ENCODE results near the gene MISP3.

Gene MISP3

GRCh38 chr19:14081797-14082674 lies 9.4 kb downstream of the MISP3 start:
- FAIRE-seq: no peak
- no peak for DNase-seq (ENCODE audit: insufficient read length, low spot score)
- TF ChIP-seq CTCF (IDR thresholded peaks at IDR 0.05; ENCODE audit: insufficient read depth, missing control alignments): no peak

GRCh38 chr19:14082675-14082960 lies 10.0 kb downstream of the MISP3 start:
- FAIRE-seq (no peak), DNase-seq (ENCODE audit: insufficient read length, low spot score) (no peak)
- TF ChIP-seq CTCF (IDR thresholded peaks at IDR 0.05; ENCODE audit: insufficient read depth, missing control alignments): no peak

- DNase-seq (ENCODE audit: insufficient read length, low spot score): no peak
- no peak for TF ChIP-seq CTCF (IDR thresholded peaks at IDR 0.05; ENCODE audit: insufficient read depth, missing control alignments)
- no peak for FAIRE-seq
Observed at GRCh38 chr19:14085309-14085995, 12.9 kb downstream of the MISP3 start, which contains the start of gene C19orf67. TSS of gene C19orf67 (minus strand) at chr19:14085783. CDS start at chr19:14085627, 156 bp downstream.

GRCh38 chr19:14086098-14086497 lies 13.5 kb downstream of the MISP3 start:
- no peak for FAIRE-seq
- no peak for DNase-seq (ENCODE audit: insufficient read length, low spot score)
- TF ChIP-seq CTCF (IDR thresholded peaks at IDR 0.05; ENCODE audit: insufficient read depth, missing control alignments): no peak

GRCh38 chr19:14088634-14089411 lies 16.2 kb downstream of the MISP3 start:
- no peak for FAIRE-seq
- DNase-seq (ENCODE audit: insufficient read length, low spot score): no peak
- no peak for TF ChIP-seq CTCF (IDR thresholded peaks at IDR 0.05; ENCODE audit: insufficient read depth, missing control alignments)

GRCh38 chr19:14089412-14089661 lies 16.8 kb downstream of the MISP3 start:
- no peak for TF ChIP-seq CTCF (IDR thresholded peaks at IDR 0.05; ENCODE audit: insufficient read depth, missing control alignments)
- DNase-seq (ENCODE audit: insufficient read length, low spot score) (no peak), FAIRE-seq (no peak)
